Heart right ventricle (tissue), 16 donors: ENCODE results near the gene RSF1. TPM values are rescaled to one million over a fixed set of nuclear protein-coding genes. Genes with fewer than 3 reads are reported as not detected.

Experiments used
- ATAC-seq, 8 donors: fragments of 200-7000 bp; cut with Tn5 transposase; one replicate each; pipeline ENCODE4 v1.9.1; 2020; ENCODE audit warnings: mild to moderate bottlenecking in 8 of 8, moderate library complexity in 8 of 8, moderate number of reproducible peaks in 1 of 8
- DNase-seq, 2 donors: peaks; one replicate each; pipeline ENCODE4 v3.0.0-alpha.2; 2020
- H3K27ac ChIP-seq, 10 donors: fragments of 200-600 bp; sonication (generic) in 2 of 10; one replicate each; pipeline versions ENCODE4 v1.5.0 to v1.8.0; 2020 to 2022; ENCODE audit warnings: mild to moderate bottlenecking in 3 of 10
- H3K27me3 ChIP-seq, 7 donors: fragments of 200-600 bp; one replicate each; pipeline ENCODE4 v1.8.0; 2021 to 2022; ENCODE audit warnings: mild to moderate bottlenecking in 2 of 7
- H3K36me3 ChIP-seq, 9 donors: fragments of 200-600 bp; sonication (generic) in 1 of 9; one replicate each; pipeline versions ENCODE4 v1.5.0 to v1.8.0; 2020 to 2022; ENCODE audit warnings: mild to moderate bottlenecking in 2 of 9
- H3K4me1 ChIP-seq, 9 donors: fragments of 200-600 bp; sonication (generic) in 1 of 9; one replicate each; pipeline versions ENCODE4 v1.5.0 to v1.8.0; 2020 to 2022; ENCODE audit warnings: mild to moderate bottlenecking in 4 of 9
- H3K4me3 ChIP-seq, 10 donors: fragments of 200-600 bp; sonication (generic) in 2 of 10; one replicate each; pipeline versions ENCODE4 v1.5.0 to v1.8.0; 2020 to 2022; ENCODE audit warnings: mild to moderate bottlenecking in 7 of 10, moderate library complexity in 2 of 10
- H3K9me3 ChIP-seq, 11 donors: fragments of 200-600 bp in 10 of 11; sonication (generic) in 2 of 11; one replicate each; pipeline versions ENCODE4 v1.5.0 to v1.8.0; 2013 to 2022; ENCODE audit warnings: mild to moderate bottlenecking in 2 of 11, control low read depth in 1 of 11, moderate library complexity in 1 of 11
- WGBS, 2 donors: extraction: QIAGEN DNeasy Blood & Tissue Kit; methylation state at CpG; one replicate each; pipeline ENCODE4 v1.1.7; 2013; ENCODE audit warnings: inconsistent platforms in 1 of 2; 5-methylcytosine and 5-hydroxymethylcytosine counted together
- intact Hi-C, 10 donors: fragments of 100-400 bp; cut with DNase I; formaldehyde crosslinking; loops; one replicate each; pipeline versions ENCODE4 v1.11.1 to v1.14.2; 2022
- polyA plus RNA-seq, 2 donors: library from polyadenylated mRNA; stranded (reverse); fragments of 200-250 nt; gene quantifications; one replicate each; pipeline ENCODE4 v1.2.3, GENCODE V29; 2013
- total RNA-seq, 10 donors: library from RNA; stranded (reverse); fragmentation: NEBNext Ultra II Directional in 3 of 10; extraction: Animal tissue kit (Norgen Biotek cat#: 25700) in 3 of 10; gene quantifications; one replicate each; pipeline versions ENCODE4 v1.2.1 to v1.2.4, GENCODE V29; 2021 to 2023
- TF ChIP-seq, protein P1 (sequence below), 9 donors: fragments of 200-600 bp; sonication (generic) in 2 of 9; IDR thresholded peaks; one replicate each; pipeline versions ENCODE4 v1.5.0 to v1.8.0; 2021 to 2022; ENCODE audit warnings: antibody characterized with exemption in 9 of 9, mild to moderate bottlenecking in 5 of 9, moderate library complexity in 1 of 9
- donor health status: Arrhythmogenic right ventricular cardiomyopathy.
- donor health status: ischemic (EF 13 %, LVEDD 7.1; RV severe dilation, severe dysfunction).
- donor health status: healthy with polysubstance abuse.
- donor health status: DM: no; HTN: yes; CAD: no.
- donor health status: DM: no; HTN: no; CAD: no.
- donor health status: ischemic (EF 25% LVEDD 6.9; RV normal size, moderate dysfunction).
- donor health status: ischemic (EF 25% LVEDD 5.7; RV mildly dilated, moderate dysfunction).
- donor health status: healthy.
- donor health status: DM: yes; HTN: yes; CAD: no.
- donor health status: Ischemic cardiomyopathy.
- donor health status: ischemic (EF 35%, LVEDD 5.7; RV mildly dilated, moderate dysfunction).
- donor health status: nonischemic (EF 11% LVEDD 7.7; RV severe dilation, severe dysfunction).
- donor health status: DM: yes; HTN: yes; CAD: no.
- donor health status: PGD.
- donor health status: ischemic (EF 29% LVEDD 5.4; RV normal size, mild dysfunction).
- donor health status: nonischemic (EF 23%, LVEDD 6.1; RV moderate dilation, normal function).

The RSF1 gene
- total and polyA plus RNA-seq, 12 donors: 4.6 to 55.9 (median 42.6) TPM

DNA sequence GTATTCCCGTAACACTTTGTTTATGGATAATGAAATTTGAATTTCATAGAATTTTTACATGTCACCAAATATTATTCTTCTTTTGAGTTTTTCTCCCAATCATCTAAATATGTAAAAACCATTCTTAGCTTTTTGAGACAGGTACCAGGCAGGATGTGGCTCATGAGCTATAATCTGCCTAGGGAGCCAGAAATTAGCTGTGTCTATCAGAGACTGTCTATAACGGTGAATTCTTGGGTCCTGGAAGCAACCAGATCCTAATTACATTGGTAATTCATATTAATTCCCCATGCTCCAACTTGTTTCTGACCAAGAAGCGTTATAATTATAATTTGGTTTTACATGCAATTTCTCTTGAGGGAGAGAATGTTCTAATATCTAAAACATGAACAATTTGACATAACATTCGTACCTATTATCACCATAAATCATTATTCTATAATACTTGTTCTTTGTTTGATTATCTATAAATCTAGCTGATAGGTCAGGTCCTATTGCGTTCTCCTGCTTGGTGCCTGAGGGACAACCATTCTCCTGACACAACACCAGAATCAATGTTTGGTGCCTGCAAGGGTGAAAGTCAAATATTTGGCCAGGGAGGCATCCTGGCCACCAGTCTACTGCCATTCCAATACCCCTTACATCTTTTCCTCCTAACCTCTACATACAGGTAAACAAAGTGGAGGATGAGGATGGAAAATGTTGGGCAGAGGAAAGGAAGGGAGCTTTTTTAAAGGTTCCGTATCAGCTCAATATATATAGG, 69.9 kb downstream of the RSF1 start:
- 96% methylated on average over 6 of the region's 6 CpGs for WGBS, 2 donors
- no peak overlapping the region for H3K4me3 ChIP-seq
- TF ChIP-seq, protein P1, sequence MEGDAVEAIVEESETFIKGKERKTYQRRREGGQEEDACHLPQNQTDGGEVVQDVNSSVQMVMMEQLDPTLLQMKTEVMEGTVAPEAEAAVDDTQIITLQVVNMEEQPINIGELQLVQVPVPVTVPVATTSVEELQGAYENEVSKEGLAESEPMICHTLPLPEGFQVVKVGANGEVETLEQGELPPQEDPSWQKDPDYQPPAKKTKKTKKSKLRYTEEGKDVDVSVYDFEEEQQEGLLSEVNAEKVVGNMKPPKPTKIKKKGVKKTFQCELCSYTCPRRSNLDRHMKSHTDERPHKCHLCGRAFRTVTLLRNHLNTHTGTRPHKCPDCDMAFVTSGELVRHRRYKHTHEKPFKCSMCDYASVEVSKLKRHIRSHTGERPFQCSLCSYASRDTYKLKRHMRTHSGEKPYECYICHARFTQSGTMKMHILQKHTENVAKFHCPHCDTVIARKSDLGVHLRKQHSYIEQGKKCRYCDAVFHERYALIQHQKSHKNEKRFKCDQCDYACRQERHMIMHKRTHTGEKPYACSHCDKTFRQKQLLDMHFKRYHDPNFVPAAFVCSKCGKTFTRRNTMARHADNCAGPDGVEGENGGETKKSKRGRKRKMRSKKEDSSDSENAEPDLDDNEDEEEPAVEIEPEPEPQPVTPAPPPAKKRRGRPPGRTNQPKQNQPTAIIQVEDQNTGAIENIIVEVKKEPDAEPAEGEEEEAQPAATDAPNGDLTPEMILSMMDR (IDR thresholded peaks at IDR 0.05): no peak
- peaks cover 0 to 23% (median 0%) of the 10 kb centered on the region in 9 donors for H3K36me3 ChIP-seq
- H3K27me3 ChIP-seq: no peaks in the 10 kb centered on the region
- ATAC-seq (no peak), DNase-seq (no peak)
- H3K4me1 ChIP-seq: peaks cover 0 to 53% (median 26%) of the 10 kb centered on the region in 9 donors
- H3K9me3 ChIP-seq: no peaks in the 10 kb centered on the region
- intact Hi-C loops: no loop called here
- no peak overlapping the region for H3K27ac ChIP-seq

DNA sequence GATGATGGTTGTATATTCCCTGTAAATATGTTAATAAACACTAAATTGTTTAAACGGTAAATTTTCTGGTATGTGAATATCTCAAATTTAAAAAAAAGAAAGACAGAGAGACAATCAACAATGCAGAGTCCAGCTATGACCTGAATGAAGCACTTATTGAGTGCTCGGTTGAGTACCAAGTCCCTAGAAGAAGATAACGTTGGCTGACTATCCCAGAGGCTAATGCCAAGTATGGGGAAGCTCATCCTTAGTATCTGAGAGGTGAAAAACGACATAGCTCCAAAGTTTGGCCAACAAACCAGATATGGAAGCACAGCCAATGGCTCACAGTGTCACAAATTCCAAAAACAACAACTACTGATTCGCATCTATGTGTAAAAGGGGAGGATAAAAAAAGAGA, 71.3 kb downstream of the RSF1 start:
- H3K4me3 ChIP-seq: no peak overlapping the region
- WGBS, 2 donors: 57 to 66% methylated on average over 5 of the region's 5 CpGs
- no peak for ATAC-seq
- no peak for DNase-seq
- H3K27ac ChIP-seq: no peak overlapping the region
- peaks cover 0 to 9% (median 0%) of the 10 kb centered on the region in 9 donors for H3K36me3 ChIP-seq
- TF ChIP-seq, protein P1 (IDR thresholded peaks at IDR 0.05): no peak
- peaks cover 0 to 53% (median 26%) of the 10 kb centered on the region in 9 donors for H3K4me1 ChIP-seq
- no peaks in the 10 kb centered on the region for H3K27me3 ChIP-seq
- no peaks in the 10 kb centered on the region for H3K9me3 ChIP-seq
- intact Hi-C loops: no loop called here

DNA sequence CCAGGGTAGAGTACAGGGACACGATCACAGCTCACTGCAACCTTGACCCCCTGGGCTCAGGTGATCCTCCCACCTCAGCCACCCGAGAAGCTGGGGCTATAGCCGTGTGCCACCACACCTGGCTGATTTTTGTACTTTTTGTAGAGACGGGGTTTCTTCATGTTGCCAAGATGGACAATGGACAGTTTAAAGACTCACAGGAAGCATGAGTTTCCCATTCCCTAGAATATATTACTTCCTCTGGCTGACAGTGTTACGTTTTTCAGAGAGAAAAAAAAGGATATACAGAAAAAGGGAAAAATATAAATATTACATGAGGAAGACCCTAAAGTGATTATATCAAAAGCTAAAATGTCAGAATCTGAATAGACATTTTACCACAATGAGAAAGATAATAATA, 72.3 kb downstream of the RSF1 start:
- no peak overlapping the region for H3K27ac ChIP-seq
- H3K9me3 ChIP-seq: no peaks in the 10 kb centered on the region
- H3K4me3 ChIP-seq: no peak overlapping the region
- no peaks in the 10 kb centered on the region for H3K27me3 ChIP-seq
- intact Hi-C loops: no loop called here
- 69 to 73% methylated on average over 5 of the region's 5 CpGs for WGBS, 2 donors
- DNase-seq (no peak), ATAC-seq (no peak)
- H3K36me3 ChIP-seq: no peaks in the 10 kb centered on the region
- peaks cover 0 to 51% (median 26%) of the 10 kb centered on the region in 9 donors for H3K4me1 ChIP-seq
- TF ChIP-seq, protein P1 (IDR thresholded peaks at IDR 0.05): no peak

DNA sequence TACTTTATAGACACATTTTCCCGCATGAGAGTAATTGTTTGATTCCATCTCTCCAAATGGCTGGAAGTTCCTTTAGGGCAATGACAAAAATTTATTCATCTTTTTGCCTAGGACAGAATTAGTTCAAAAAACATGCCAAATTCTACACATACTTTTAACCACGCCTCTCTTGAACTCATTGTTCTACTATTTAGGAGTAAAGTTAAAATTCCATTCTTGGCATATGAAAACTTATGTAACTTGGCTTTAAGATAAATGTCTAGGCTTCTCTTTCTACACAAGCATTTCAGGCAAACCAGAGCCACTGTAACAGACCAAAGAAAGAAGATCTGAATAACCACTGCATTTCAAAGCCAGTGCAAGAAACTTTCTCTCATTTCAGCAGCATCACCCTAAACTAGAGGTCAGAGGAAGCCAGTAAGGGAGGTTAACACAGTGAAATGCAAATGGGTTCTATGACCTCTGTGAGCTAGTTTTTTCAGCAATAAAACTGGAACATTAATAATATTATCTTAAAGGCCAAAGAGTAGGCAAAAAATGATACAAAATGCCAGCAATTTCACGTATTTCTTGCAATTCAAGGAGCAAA, 73.0 kb downstream of the RSF1 start:
- TF ChIP-seq, protein P1 (IDR thresholded peaks at IDR 0.05): no peak
- intact Hi-C loops: no loop called here
- no peak overlapping the region for H3K4me3 ChIP-seq
- WGBS, 2 donors: 83 to 87% methylated on average over 3 of the region's 3 CpGs
- no peak for ATAC-seq
- H3K27ac ChIP-seq: no peak overlapping the region
- no peaks in the 10 kb centered on the region for H3K36me3 ChIP-seq
- no peaks in the 10 kb centered on the region for H3K27me3 ChIP-seq
- DNase-seq: no peak
- peaks cover 0 to 44% (median 26%) of the 10 kb centered on the region in 9 donors for H3K4me1 ChIP-seq
- no peaks in the 10 kb centered on the region for H3K9me3 ChIP-seq
